Dedifferentiated amniotic fluid mesenchymal stem cell (primary cell): Measurements from ENCODE around the gene CDCA4.

ENCODE experiments used
- DNase-seq: peaks from one replicate; pipeline ENCODE4 v3.0.0-alpha.2; 2016; ENCODE audit errors: extremely low spot score

Gene CDCA4

GRCh38 chr14:104975481-104976197 is 45.2 kb downstream of the CDCA4 start:
- DNase-seq, result no peak

GRCh38 chr14:104974665-104975390 is 46.1 kb downstream of the CDCA4 start:
- DNase-seq, result no peak

GRCh38 chr14:104974146-104974541 is 46.7 kb downstream of the CDCA4 start:
- DNase-seq, result no peak

GRCh38 chr14:104973385-104974145 is 47.3 kb downstream of the CDCA4 start:
- no peak for DNase-seq

GRCh38 chr14:104973135-104973384 is 47.8 kb downstream of the CDCA4 start:
- peak; percentile 92 for DNase-seq

- DNase-seq, result no peak
Observed at GRCh38 chr14:104972301-104973134, 48.4 kb downstream of the CDCA4 start.

GRCh38 chr14:104971447-104972240 is 49.2 kb downstream of the CDCA4 start:
- DNase-seq, result no peak

- peak; percentile 57 for DNase-seq
Observed at GRCh38 chr14:104970231-104971068, 50.4 kb downstream of the CDCA4 start.

- DNase-seq, result no peak
Observed at GRCh38 chr14:104969741-104970230, 51.1 kb downstream of the CDCA4 start.

- DNase-seq, result no peak
Observed at GRCh38 chr14:104968541-104969401, 52.1 kb downstream of the CDCA4 start.

- DNase-seq, result peak; percentile 17
Observed at GRCh38 chr14:104968153-104968527, 52.7 kb downstream of the CDCA4 start.

GRCh38 chr14:104967386-104968152 is 53.3 kb downstream of the CDCA4 start:
- DNase-seq, result no peak

GRCh38 chr14:104966981-104967385 is 53.9 kb downstream of the CDCA4 start:
- no peak for DNase-seq

GRCh38 chr14:104966261-104966865 is 54.5 kb downstream of the CDCA4 start:
- DNase-seq, result no peak

- DNase-seq, result no peak
Observed at GRCh38 chr14:104965561-104966231, 55.2 kb downstream of the CDCA4 start.

GRCh38 chr14:104964546-104964945 is 56.3 kb downstream of the CDCA4 start:
- DNase-seq, result no peak
